Cerebellar cortex (tissue), 1 donor: ENCODE data around the gene DPF3.
A peak's percentile ranks its signal among the peaks of the same experiment; 100 is the strongest.

Experiments used
- DNase-seq: peaks from one replicate; pipeline ENCODE4 v3.0.0-alpha.2; 2015; ENCODE audit warnings: low spot score

The DPF3 gene

GRCh38 chr14:72800848-72801370 is 93.0 kb downstream of the DPF3 start:
- DNase-seq = peak; percentile 77

- no peak for DNase-seq
Observed at GRCh38 chr14:72800296-72800695, 93.6 kb downstream of the DPF3 start.

GRCh38 chr14:72796935-72797334 is 97.0 kb downstream of the DPF3 start:
- DNase-seq = peak; percentile 34

GRCh38 chr14:72793156-72793939 is 100.6 kb downstream of the DPF3 start:
- DNase-seq = peak; percentile 74

GRCh38 chr14:72792051-72792788 is 101.7 kb downstream of the DPF3 start:
- peak; percentile 78 for DNase-seq

- no peak for DNase-seq
Observed at GRCh38 chr14:72790887-72791566, 102.9 kb downstream of the DPF3 start.

GRCh38 chr14:72788972-72789728 is 104.8 kb downstream of the DPF3 start:
- DNase-seq = peak; percentile 79

GRCh38 chr14:72788255-72788654 is 105.6 kb downstream of the DPF3 start:
- DNase-seq = no peak

GRCh38 chr14:72787841-72788240 is 106.1 kb downstream of the DPF3 start:
- DNase-seq = no peak

GRCh38 chr14:72786378-72787350 is 107.2 kb downstream of the DPF3 start:
- peak; percentile 70 for DNase-seq

GRCh38 chr14:72783741-72784140 is 110.2 kb downstream of the DPF3 start:
- no peak for DNase-seq

- DNase-seq = no peak
Observed at GRCh38 chr14:72782817-72783216, 111.1 kb downstream of the DPF3 start.

- no peak for DNase-seq
Observed at GRCh38 chr14:72781561-72782508, 112.1 kb downstream of the DPF3 start.

GRCh38 chr14:72780751-72781150 is 113.2 kb downstream of the DPF3 start:
- no peak for DNase-seq

GRCh38 chr14:72779679-72780078 is 114.2 kb downstream of the DPF3 start:
- DNase-seq = no peak

GRCh38 chr14:72777636-72778035 is 116.3 kb downstream of the DPF3 start:
- no peak for DNase-seq

- no peak for DNase-seq
Observed at GRCh38 chr14:72776701-72777261, 117.1 kb downstream of the DPF3 start.

GRCh38 chr14:72775923-72776554 is 117.9 kb downstream of the DPF3 start:
- DNase-seq = peak; percentile 41
